Stimulated activated CD4-positive, alpha-beta T cell treated with anti-CD3 and anti-CD28 coated beads, Interleukin-2, amount 100 ng/mL, for 48 hours (primary cell): ENCODE data around the gene HPS3.
"Not testable (repeated sequence)": the region's sequence is repeated elsewhere in the genome, so short reads cannot be mapped to it uniquely, and the experiment has no call there.

Source experiments
- DNase-seq, 2 donors: peaks; one replicate each; pipeline ENCODE4 v3.0.0-alpha.2; 2020

Gene HPS3

GRCh38 chr3:149129326-149130205, at the start of gene HPS3:
HPS3 (plus strand) TSS chr3:149129638; CDS start chr3:149129724, 86 bp downstream.
- DNase-seq = peak; percentile 70 to 75

GRCh38 chr3:149080011-149080698, 49.3 kb upstream of the HPS3 start:
- DNase-seq = no peak

GRCh38 chr3:149080699-149081091, 48.7 kb upstream of the HPS3 start:
- DNase-seq = no peak

- DNase-seq = no peak
Measured at GRCh38 chr3:149081772-149082171, 47.7 kb upstream of the HPS3 start.

- no peak for DNase-seq
Measured at GRCh38 chr3:149085828-149086231, 43.6 kb upstream of the HPS3 start.

GRCh38 chr3:149086232-149086988, 43.0 kb upstream of the HPS3 start, which contains the start of gene HLTF:
HLTF (minus strand) TSS chr3:149086533; CDS start chr3:149086336, 197 bp downstream.
- DNase-seq = peak; percentile 82 to 84

- no peak for DNase-seq
Measured at GRCh38 chr3:149087208-149087607, 42.2 kb upstream of the HPS3 start.

- no peak for DNase-seq
Measured at GRCh38 chr3:149089395-149089794, 40.0 kb upstream of the HPS3 start.

- no peak for DNase-seq
Measured at GRCh38 chr3:149090461-149090860, 39.0 kb upstream of the HPS3 start.

GRCh38 chr3:149090907-149091306, 38.5 kb upstream of the HPS3 start:
- DNase-seq = no peak

GRCh38 chr3:149091983-149092382, 37.5 kb upstream of the HPS3 start:
- DNase-seq = no peak

- no peak for DNase-seq
Measured at GRCh38 chr3:149095487-149095886, 34.0 kb upstream of the HPS3 start.

GRCh38 chr3:149097987-149098386, 31.5 kb upstream of the HPS3 start:
- not testable (repeated sequence) for DNase-seq

GRCh38 chr3:149101154-149101553, 28.3 kb upstream of the HPS3 start:
- no peak for DNase-seq

GRCh38 chr3:149101641-149102040, 27.8 kb upstream of the HPS3 start:
- DNase-seq = no peak

- DNase-seq = no peak
Measured at GRCh38 chr3:149104484-149104883, 25.0 kb upstream of the HPS3 start.

- no peak for DNase-seq
Measured at GRCh38 chr3:149114458-149114857, 15.0 kb upstream of the HPS3 start.

- DNase-seq = no peak
Measured at GRCh38 chr3:149115114-149115513, 14.3 kb upstream of the HPS3 start.

GRCh38 chr3:149118724-149119123, 10.7 kb upstream of the HPS3 start:
- DNase-seq = no peak

- no peak for DNase-seq
Measured at GRCh38 chr3:149119466-149119865, 10.0 kb upstream of the HPS3 start.

- no peak for DNase-seq
Measured at GRCh38 chr3:149120051-149120972, 9.1 kb upstream of the HPS3 start.
